CD4-positive, alpha-beta T cell treated with Interleukin-6 for 4 hours (primary cell): ENCODE measurements around the gene ZNF333.
"Not testable (repeated sequence)": the region's sequence is repeated elsewhere in the genome, so short reads cannot be mapped to it uniquely, and the experiment has no call there.

Experiments used
- DNase-seq: peaks from one replicate; pipeline ENCODE4 v3.0.0-alpha.2; 2020; ENCODE audit warnings: mixed read lengths

Gene ZNF333

GRCh38 chr19:14700711-14701375 lies 11.0 kb downstream of the ZNF333 start:
- DNase-seq: no peak

- DNase-seq: no peak
Measured at GRCh38 chr19:14703833-14704232, 14.0 kb downstream of the ZNF333 start.

GRCh38 chr19:14704450-14704849 lies 14.6 kb downstream of the ZNF333 start:
- no peak for DNase-seq

- no peak for DNase-seq
Measured at GRCh38 chr19:14715841-14716240, 26.0 kb downstream of the ZNF333 start.

- DNase-seq: no peak
Measured at GRCh38 chr19:14718522-14719116, 28.8 kb downstream of the ZNF333 start.

- DNase-seq: no peak
Measured at GRCh38 chr19:14719162-14719561, 29.3 kb downstream of the ZNF333 start.

GRCh38 chr19:14722127-14722526 lies 32.3 kb downstream of the ZNF333 start:
- DNase-seq: no peak

- no peak for DNase-seq
Measured at GRCh38 chr19:14728595-14728994, 38.7 kb downstream of the ZNF333 start.

GRCh38 chr19:14731200-14731599 lies 41.4 kb downstream of the ZNF333 start:
- no peak for DNase-seq

GRCh38 chr19:14732510-14732909 lies 42.7 kb downstream of the ZNF333 start:
- DNase-seq: no peak

- DNase-seq: no peak
Measured at GRCh38 chr19:14733574-14733973, 43.7 kb downstream of the ZNF333 start.

GRCh38 chr19:14735915-14736314 lies 46.1 kb downstream of the ZNF333 start:
- DNase-seq: no peak

- DNase-seq: no peak
Measured at GRCh38 chr19:14746886-14747285, 57.0 kb downstream of the ZNF333 start.

GRCh38 chr19:14748601-14749000 lies 58.8 kb downstream of the ZNF333 start:
- DNase-seq: no peak

GRCh38 chr19:14758816-14759215 lies 69.0 kb downstream of the ZNF333 start:
- DNase-seq: no peak

GRCh38 chr19:14761607-14762006 lies 71.8 kb downstream of the ZNF333 start:
- DNase-seq: no peak

GRCh38 chr19:14762111-14762510 lies 72.3 kb downstream of the ZNF333 start:
- no peak for DNase-seq

GRCh38 chr19:14763497-14764145 lies 73.8 kb downstream of the ZNF333 start:
- DNase-seq: no peak

GRCh38 chr19:14764401-14764800 lies 74.6 kb downstream of the ZNF333 start:
- DNase-seq: no peak

- DNase-seq: not testable (repeated sequence)
Measured at GRCh38 chr19:14765403-14765802, 75.6 kb downstream of the ZNF333 start.

GRCh38 chr19:14765841-14766240 lies 76.0 kb downstream of the ZNF333 start:
- not testable (repeated sequence) for DNase-seq

- DNase-seq: no peak
Measured at GRCh38 chr19:14767466-14767971, 77.7 kb downstream of the ZNF333 start.

GRCh38 chr19:14768001-14768400 lies 78.2 kb downstream of the ZNF333 start:
- no peak for DNase-seq

GRCh38 chr19:14769201-14769600 lies 79.4 kb downstream of the ZNF333 start:
- no peak for DNase-seq
